Astrocyte of the hippocampus (primary cell): ENCODE data around the gene PRSS50.

Source experiments
- DNase-seq: peaks from one replicate; pipeline ENCODE4 v3.0.0; 2011; ENCODE audit warnings: low read depth, low spot score

The PRSS50 gene

GRCh38 chr3:46725621-46726314 lies 8.1 kb upstream of the PRSS50 start:
- peak; percentile 69 for DNase-seq

DNA sequence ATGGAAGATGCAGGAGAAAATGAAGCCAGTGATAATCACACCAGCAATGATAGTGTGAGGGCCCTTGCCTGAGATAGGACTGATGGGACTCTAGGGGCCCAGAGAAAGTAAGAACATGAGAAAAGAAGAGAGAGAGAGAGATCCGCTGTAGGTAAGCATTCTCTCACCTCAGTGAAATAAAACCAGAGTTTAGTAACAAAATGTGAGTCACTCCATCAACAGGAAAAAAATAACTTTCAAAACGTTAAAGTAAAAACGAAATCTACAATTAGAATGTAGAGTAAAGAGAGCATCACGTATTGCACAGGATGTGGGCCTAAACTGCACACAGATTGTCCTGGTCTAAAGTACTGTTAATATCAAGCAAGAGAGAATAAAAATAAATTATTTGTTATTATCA lies 6.8 kb upstream of the PRSS50 start:
- no peak for DNase-seq

DNA sequence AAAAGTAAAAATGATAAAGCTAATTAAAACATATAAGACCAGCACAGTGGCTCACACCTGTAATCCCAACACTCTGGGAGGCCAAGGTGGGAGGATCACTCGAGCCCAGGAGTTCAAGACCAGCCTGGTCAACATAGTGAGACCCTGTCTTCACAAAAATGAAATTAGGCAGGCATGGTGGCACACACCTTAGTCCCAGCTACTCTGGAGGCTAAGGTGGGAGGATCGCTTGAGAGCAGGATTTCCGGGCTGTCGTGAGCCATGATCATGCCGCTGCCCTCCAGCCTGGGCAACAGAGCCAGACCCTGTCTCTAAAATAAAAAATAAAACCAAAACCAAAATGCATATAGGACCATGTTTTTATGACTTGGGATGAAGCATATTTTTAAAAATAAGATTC lies 4.8 kb upstream of the PRSS50 start:
- no peak for DNase-seq

DNA sequence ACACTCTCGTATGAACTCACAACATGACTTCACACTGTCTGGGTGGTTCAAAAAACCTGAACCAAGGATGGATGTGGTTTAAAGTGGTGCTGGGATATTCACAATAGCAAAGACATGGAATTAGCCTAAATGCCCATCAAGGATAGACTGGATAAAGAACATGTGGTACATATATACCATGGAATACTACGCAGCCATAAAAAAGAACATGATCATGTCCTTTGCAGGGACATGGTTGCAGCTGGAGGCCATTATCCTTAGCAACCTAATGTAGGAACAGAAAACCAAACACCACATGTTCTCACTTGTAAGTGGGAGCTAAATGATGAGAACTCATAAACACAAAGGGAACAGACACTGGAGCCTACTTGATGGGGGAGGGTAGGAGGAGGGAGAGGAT lies 3.3 kb upstream of the PRSS50 start:
- DNase-seq = no peak

DNA sequence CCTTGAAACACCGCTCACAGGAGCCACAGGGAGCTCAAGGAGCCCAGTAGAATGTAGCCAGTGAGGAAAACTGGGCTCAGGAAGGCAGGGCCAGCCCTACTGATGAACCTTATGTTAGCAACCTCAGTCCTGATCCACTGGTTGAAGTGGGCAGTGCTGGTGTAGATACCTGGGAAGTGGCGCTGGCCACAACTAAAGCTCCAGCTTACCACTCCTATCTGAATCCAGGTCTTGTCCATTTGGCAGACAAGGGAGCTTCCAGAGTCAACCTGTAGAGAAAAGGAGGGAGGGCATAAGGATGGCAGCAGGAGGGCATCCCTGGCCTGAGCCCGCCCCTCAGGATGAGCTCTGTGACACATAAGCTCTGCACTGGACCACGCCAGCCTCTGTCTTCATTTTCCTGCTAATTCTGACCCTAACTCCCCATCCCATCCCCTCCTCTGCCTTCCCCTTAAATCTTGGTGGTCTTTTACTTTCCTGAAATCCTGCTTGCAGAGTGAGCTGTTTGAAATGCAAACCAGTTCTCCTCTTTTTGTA lies 2.1 kb upstream of the PRSS50 start:
- no peak for DNase-seq

DNA sequence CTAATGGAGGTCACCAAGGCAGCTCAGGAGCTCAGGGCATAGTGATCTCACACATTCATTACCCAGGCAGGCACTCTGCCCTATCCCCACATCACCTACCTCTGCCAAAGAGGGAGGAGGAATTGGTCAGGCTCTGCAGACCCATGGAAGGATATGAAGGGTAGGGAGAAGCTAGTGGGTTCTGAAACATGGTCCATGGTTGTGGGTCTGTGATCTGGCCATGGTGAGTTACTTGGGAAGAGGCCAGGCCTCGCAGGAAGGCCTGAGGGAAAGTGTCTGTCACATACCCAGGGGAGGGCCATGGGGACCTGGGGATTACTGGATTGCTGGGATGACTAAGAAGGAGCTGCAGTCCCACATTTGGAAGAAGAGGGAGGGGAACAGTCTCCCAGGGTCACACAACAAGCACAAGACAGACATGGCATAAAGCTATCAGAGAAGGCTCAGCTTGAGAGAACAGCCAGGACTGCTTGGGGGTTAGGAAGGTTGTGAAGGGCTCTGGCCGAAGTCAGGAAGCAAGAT lies 1.4 kb upstream of the PRSS50 start:
- no peak for DNase-seq

DNA sequence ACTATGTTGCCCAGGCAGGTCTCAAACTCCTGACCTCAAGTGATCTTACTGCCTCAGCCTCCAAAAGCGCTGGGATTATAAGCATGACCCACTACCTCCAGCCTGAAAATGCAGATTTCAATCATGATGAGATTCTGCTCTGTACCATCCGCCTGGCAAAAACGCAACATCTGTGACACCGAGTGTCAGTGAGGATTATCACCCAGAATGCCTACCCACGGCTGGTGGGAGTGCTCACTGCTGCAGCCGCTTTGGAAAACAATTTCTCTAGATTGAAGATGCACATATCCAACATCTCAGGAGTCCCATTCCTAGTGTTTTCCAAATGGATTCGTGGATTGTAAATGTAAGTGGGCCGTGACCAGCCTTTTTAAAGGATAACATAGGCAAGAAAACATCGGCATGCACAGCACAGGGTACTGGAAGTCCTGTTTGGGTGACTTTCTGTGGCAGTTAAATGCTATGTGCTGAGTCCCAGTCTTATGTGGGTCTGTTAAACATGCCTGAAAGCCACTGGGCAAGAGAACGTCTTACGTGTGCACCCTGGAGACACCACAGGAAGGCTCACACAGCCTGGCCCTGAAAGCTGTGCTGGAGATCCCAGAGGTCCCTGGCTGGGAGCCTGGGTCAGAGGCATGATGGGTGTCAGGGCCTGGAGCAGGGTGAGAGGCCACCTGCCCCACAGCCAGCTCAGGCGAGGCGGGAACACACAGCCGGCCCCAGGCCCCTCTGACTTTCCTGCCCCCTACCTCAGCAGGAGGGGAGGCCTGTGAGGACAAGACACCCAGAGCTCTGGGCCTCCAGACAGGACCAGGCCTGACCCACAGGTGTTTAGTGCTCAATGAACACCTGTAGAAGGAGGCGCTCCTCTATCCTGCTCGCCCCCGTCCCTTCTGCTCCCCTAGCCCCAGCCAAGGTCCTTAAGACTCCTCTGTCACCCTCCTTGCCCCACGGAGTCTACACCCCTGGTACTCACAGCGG lies 918 bp downstream of the PRSS50 start:
- no peak for DNase-seq

- DNase-seq = no peak
Measured at GRCh38 chr3:46715507-46716175, 2.0 kb downstream of the PRSS50 start.

DNA sequence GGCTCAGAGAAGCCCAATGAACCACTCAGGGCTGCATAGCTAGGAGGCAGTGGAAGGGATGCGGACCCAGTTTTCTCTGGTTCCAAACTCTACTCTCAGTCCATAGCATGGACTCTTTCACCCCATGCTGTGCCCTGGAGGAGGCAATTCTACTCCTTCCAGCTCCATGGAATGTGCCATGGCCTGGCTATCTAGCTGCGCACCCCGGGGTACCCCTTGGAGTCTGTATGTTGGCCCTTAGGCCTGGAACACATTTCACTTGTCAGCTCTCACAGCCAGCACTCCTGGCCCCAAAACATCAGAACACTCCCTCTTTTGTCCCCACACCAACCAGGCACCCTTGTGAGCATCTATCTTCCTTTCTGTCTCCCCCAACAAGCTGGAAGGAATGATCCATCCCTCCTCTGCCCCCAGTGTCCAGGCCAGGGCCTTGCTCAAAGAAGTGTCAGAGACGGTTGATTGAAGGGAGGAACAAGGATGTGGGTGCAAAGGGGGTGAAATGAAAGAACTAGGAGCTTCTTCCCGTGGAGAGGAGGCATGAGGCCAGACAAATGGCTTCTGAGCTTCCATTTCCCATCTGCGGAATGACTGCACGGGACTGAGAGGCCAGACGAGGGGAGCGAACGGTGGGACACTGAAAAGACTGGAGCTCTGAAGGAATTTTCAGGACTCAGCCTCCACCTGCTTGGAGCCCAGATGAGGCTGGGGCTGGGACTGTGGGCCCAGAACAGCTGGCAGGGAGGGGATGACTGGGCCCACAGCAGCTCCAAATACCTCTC lies 2.8 kb downstream of the PRSS50 start:
- DNase-seq = no peak

GRCh38 chr3:46713898-46714552 lies 3.6 kb downstream of the PRSS50 start:
- no peak for DNase-seq

GRCh38 chr3:46713050-46713897 lies 4.4 kb downstream of the PRSS50 start:
- no peak for DNase-seq

DNA sequence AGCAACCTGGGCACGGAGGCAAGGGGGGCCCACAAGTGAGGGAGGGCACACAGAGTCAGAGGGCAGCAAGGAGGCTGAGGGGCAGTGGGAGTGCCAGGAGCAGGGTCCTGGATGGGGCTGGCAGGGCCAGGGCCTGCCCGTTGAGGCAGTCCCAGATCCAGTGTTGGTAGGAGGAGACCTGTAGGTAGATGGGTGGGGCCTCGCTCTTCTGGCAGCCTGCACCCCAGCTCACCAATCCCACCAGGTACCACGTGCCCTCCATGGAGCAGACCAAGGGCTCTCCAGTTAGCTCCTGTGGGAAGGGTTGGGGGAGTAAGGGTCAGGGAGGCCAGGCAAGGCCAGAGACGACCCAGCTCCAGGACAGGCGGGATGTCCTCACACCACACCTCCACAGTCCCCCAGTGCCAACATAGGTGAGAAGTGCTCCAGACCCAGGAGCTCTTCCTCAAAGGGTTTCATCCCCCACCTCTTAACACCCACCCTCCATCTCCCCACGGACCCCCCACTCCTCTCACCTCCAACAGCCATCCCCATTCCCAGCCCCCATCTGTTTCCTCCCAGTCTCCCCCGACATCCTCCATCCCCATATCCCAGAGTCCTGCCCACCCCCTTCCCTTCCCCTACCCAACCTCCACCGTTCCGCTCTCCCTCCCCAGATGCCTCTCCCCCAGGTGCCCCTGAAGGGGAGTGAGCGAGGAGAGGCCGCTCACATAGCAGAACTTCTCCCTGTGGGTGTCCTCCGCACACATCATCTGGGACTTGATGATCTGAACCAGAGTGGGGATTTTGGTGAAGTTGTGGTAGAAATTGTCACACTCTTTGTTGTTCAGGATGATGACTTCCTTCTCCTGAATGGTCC lies 5.2 kb downstream of the PRSS50 start:
- no peak for DNase-seq

GRCh38 chr3:46711760-46712159 lies 5.9 kb downstream of the PRSS50 start:
- DNase-seq = no peak

- DNase-seq = no peak
Measured at GRCh38 chr3:46711305-46711704, 6.4 kb downstream of the PRSS50 start.

GRCh38 chr3:46710671-46711295 lies 6.9 kb downstream of the PRSS50 start:
- no peak for DNase-seq

DNA sequence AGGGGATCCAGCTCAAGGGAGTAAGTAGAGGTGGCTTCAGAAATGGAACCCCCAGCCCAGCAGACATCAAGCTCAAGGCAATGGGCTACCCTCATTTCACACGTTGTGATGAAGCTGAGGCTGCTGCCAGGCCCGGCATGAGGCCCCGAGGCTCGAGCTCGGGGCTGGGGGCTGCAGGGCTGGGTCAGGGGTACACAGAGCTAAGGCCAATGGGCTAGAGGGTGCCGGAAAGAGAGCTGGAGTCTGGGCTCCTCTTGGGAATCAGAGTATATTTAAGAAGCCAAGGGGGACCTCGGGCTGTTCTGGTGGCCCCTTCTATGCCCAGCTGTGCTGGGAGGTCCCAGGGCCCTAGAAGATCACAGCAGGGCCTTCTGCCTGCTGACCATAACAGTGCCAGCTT lies 7.4 kb downstream of the PRSS50 start:
- DNase-seq = no peak

DNA sequence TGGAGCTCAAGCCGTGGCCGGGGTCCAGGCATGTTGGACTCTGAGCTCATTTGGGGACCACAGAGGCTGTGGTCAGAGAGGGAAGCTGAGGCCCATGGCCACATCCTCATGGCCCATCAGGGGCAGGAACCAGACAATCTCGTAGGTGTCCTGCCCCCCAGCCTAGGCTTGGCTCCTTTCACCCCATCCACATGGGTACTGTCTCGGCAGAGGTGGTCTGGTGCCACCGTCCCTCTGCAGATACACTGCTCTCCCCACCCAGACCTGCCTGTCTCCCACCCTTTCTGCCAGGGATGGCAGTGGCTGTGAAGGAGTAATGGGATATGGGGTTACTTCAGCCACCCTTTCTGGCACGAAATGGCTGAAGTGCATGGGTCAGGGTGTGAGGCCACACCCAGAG lies 7.9 kb downstream of the PRSS50 start:
- no peak for DNase-seq

DNA sequence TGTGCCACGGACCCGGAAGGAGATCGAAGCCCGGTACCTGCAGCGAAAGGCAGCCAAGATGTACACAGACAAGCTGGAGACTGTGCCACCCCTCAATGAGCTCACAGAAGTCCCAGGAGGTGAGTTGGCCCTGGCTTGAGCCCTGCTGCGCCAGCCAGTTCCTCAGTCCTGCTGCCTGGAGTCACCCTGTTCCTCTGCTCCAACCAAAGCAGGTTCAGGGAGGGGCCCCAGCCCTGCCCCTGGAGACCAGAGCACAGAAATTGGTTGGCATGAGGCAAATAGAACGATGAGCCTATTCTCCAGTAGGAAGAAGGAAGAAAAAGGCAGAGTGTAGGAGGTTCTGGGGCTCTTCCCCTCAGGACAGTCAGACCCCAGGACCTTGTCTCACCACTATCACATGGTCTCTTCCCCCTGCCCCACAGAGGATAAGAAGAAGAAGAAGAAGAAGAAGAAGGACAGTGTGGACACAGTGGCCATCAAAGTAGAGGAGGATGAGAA lies 8.5 kb downstream of the PRSS50 start:
- DNase-seq = no peak
